ENCODE measurements around the gene ABCA5. TPM values are rescaled to one million over a fixed set of nuclear protein-coding genes. Genes with fewer than 3 reads are reported as not detected.
A peak's percentile ranks its signal among the peaks of the same experiment; 100 is the strongest.

The ABCA5 gene
- total RNA-seq, 1 experiment from 2014 or later: 13.3 TPM

GRCh38 chr17:69357701-69358100 is 30.8 kb upstream of the ABCA5 start:
- ATAC-seq: peak; percentile 84
- Histone ChIP-seq H3K4me1 (ENCODE audit: control insufficient read depth, insufficient read depth, low read length) (no peaks in the 10 kb centered on the region), H3K4me3 (ENCODE audit: low read depth in 2 of 2, low read length in 2 of 2) (no peak overlapping the region), H3K27me3 (ENCODE audit: control insufficient read depth, insufficient read depth, low read length) (no peaks in the 10 kb centered on the region), H3K9me3 (ENCODE audit: control insufficient read depth, insufficient read depth, low read depth, low read length) (no peaks in the 10 kb centered on the region), H3K36me3 (ENCODE audit: control insufficient read depth, insufficient read depth, low read length) (no peaks in the 10 kb centered on the region), H3K27ac (ENCODE audit: low read length) (no peak overlapping the region; the same call in 1 of the 2 replicates)
- BruUV-seq (replicated peaks): no TSS peak
- POLR2A ChIA-PET: no interaction called here
- in situ Hi-C loops (cut with HindIII; ENCODE audit: low pct_unique_long_range_greater_than_20kb, low sequenced_read_pairs): no loop called here
- intact Hi-C loops (cut with micrococcal nuclease; ENCODE audit: unreplicated experiment): no loop called here
- CTCF ChIA-PET: no interaction called here
- no peak for DNase-seq (ENCODE audit: low read depth, low spot score)
- TF ChIP-seq SIN3A (IDR thresholded peaks at IDR 0.05; ENCODE audit: borderline replicate concordance, insufficient read depth, low read depth, low read length): no peak
- TF ChIP-seq POLR2AphosphoS5 (IDR thresholded peaks at IDR 0.05; ENCODE audit: low read depth, low read length): no peak
- TF ChIP-seq TCF7L2 (IDR thresholded peaks at IDR 0.05; ENCODE audit: low read depth, low read length): no peak
- TF ChIP-seq, protein P1, sequence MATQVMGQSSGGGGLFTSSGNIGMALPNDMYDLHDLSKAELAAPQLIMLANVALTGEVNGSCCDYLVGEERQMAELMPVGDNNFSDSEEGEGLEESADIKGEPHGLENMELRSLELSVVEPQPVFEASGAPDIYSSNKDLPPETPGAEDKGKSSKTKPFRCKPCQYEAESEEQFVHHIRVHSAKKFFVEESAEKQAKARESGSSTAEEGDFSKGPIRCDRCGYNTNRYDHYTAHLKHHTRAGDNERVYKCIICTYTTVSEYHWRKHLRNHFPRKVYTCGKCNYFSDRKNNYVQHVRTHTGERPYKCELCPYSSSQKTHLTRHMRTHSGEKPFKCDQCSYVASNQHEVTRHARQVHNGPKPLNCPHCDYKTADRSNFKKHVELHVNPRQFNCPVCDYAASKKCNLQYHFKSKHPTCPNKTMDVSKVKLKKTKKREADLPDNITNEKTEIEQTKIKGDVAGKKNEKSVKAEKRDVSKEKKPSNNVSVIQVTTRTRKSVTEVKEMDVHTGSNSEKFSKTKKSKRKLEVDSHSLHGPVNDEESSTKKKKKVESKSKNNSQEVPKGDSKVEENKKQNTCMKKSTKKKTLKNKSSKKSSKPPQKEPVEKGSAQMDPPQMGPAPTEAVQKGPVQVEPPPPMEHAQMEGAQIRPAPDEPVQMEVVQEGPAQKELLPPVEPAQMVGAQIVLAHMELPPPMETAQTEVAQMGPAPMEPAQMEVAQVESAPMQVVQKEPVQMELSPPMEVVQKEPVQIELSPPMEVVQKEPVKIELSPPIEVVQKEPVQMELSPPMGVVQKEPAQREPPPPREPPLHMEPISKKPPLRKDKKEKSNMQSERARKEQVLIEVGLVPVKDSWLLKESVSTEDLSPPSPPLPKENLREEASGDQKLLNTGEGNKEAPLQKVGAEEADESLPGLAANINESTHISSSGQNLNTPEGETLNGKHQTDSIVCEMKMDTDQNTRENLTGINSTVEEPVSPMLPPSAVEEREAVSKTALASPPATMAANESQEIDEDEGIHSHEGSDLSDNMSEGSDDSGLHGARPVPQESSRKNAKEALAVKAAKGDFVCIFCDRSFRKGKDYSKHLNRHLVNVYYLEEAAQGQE (IDR thresholded peaks at IDR 0.05; ENCODE audit: insufficient read depth in 1 of 2, low read depth in 2 of 2, low read length in 1 of 2): no peak
- TF ChIP-seq, protein P2, sequence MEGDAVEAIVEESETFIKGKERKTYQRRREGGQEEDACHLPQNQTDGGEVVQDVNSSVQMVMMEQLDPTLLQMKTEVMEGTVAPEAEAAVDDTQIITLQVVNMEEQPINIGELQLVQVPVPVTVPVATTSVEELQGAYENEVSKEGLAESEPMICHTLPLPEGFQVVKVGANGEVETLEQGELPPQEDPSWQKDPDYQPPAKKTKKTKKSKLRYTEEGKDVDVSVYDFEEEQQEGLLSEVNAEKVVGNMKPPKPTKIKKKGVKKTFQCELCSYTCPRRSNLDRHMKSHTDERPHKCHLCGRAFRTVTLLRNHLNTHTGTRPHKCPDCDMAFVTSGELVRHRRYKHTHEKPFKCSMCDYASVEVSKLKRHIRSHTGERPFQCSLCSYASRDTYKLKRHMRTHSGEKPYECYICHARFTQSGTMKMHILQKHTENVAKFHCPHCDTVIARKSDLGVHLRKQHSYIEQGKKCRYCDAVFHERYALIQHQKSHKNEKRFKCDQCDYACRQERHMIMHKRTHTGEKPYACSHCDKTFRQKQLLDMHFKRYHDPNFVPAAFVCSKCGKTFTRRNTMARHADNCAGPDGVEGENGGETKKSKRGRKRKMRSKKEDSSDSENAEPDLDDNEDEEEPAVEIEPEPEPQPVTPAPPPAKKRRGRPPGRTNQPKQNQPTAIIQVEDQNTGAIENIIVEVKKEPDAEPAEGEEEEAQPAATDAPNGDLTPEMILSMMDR (IDR thresholded peaks at IDR 0.05): peak; percentile 54

DNA sequence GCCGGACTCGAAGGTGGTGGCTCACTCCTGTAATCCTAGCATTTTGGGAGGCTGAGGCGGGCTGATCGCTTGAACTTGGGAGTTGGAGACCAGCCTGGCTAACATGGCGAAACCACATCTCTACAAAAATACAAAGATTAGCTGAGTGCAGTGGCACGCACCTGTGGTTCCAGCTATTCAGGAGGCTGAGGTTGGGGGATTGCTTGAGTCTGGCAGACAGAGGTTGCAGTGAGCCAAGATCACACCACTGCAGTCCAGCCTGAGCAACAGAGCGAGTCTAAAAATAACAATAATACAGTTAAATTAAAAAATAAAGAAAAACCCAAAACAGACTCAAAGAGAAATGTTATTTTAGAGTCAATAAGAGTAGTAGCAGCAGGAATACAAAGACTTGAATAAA is 29.7 kb upstream of the ABCA5 start:
- Histone ChIP-seq H3K27ac (ENCODE audit: low read length) (no peak overlapping the region), H3K4me3 (ENCODE audit: low read depth in 2 of 2, low read length in 2 of 2) (no peak overlapping the region), H3K9me3 (ENCODE audit: control insufficient read depth, insufficient read depth, low read depth, low read length) (no peaks in the 10 kb centered on the region), H3K4me1 (ENCODE audit: control insufficient read depth, insufficient read depth, low read length) (no peaks in the 10 kb centered on the region), H3K36me3 (ENCODE audit: control insufficient read depth, insufficient read depth, low read length) (no peaks in the 10 kb centered on the region), H3K27me3 (ENCODE audit: control insufficient read depth, insufficient read depth, low read length) (no peaks in the 10 kb centered on the region)
- ChIA-PET CTCF (no interaction called here), POLR2A (no interaction called here)
- DNase-seq (ENCODE audit: low read depth, low spot score) (no peak), ATAC-seq (no peak)
- TF ChIP-seq POLR2AphosphoS5 (IDR thresholded peaks at IDR 0.05; ENCODE audit: low read depth, low read length) (no peak), SIN3A (IDR thresholded peaks at IDR 0.05; ENCODE audit: borderline replicate concordance, insufficient read depth, low read depth, low read length) (no peak), TCF7L2 (IDR thresholded peaks at IDR 0.05; ENCODE audit: low read depth, low read length) (no peak)
- TF ChIP-seq, protein P1 (IDR thresholded peaks at IDR 0.05; ENCODE audit: insufficient read depth in 1 of 2, low read depth in 2 of 2, low read length in 1 of 2): no peak
- TF ChIP-seq, protein P2 (IDR thresholded peaks at IDR 0.05): no peak
- intact Hi-C loops (cut with micrococcal nuclease; ENCODE audit: unreplicated experiment) (no loop called here), in situ Hi-C loops (cut with HindIII; ENCODE audit: low pct_unique_long_range_greater_than_20kb, low sequenced_read_pairs) (no loop called here)
- no TSS peak for BruUV-seq (replicated peaks)
